ENCODE measurements around the gene TUBA4B. TPM values are rescaled to one million over a fixed set of nuclear protein-coding genes. Genes with fewer than 3 reads are reported as not detected.
A peak's percentile ranks its signal among the peaks of the same experiment; 100 is the strongest.

TUBA4B gene
- total and polyA plus RNA-seq, 9 donors, result 0.04 to 0.56 (median 0.17) TPM; not detected in 2

- no peak overlapping the region for H3K4me3 ChIP-seq (ENCODE audit: low read length)
Measured at GRCh38 chr2:219290381-219291171, 37.5 kb downstream of the TUBA4B start.

GRCh38 chr2:219291394-219291793 is 38.4 kb downstream of the TUBA4B start:
- Histone ChIP-seq H3K27me3 (ENCODE audit: control insufficient read depth, insufficient read depth, low read length) (no peaks in the 10 kb centered on the region), H3K4me3 (ENCODE audit: low read length) (no peak overlapping the region), H3K36me3 (ENCODE audit: control insufficient read depth, insufficient read depth, low read length) (peaks cover 7% of the 10 kb centered on the region), H3K9me3 (replicated peaks; ENCODE audit: control insufficient read depth, low read depth, low read length) (no peaks in the 10 kb centered on the region), H3K4me1 (ENCODE audit: control insufficient read depth, insufficient read depth, low read length) (peaks cover 45% of the 10 kb centered on the region), H3K27ac (ENCODE audit: low read length) (no peak overlapping the region)
- WGBS (ENCODE audit: insufficient coverage), result 33% methylated on average over 1 of the region's 7 CpGs
- DNase-seq, result no peak

More at GRCh38 chr2:219290381-219291171, 37.5 kb downstream of the TUBA4B start:
- H3K27me3 ChIP-seq (ENCODE audit: control insufficient read depth, insufficient read depth, low read length), result no peaks in the 10 kb centered on the region
- peaks cover 52% of the 10 kb centered on the region for H3K4me1 ChIP-seq (ENCODE audit: control insufficient read depth, insufficient read depth, low read length)
- H3K9me3 ChIP-seq (replicated peaks; ENCODE audit: control insufficient read depth, low read depth, low read length), result no peaks in the 10 kb centered on the region
- WGBS (ENCODE audit: insufficient coverage), result 66% methylated on average over 10 of the region's 16 CpGs
- H3K36me3 ChIP-seq (ENCODE audit: control insufficient read depth, insufficient read depth, low read length), result peaks cover 9% of the 10 kb centered on the region
- H3K27ac ChIP-seq (ENCODE audit: low read length), result peak overlapping the region; percentile 90
- no peak for DNase-seq

DNA sequence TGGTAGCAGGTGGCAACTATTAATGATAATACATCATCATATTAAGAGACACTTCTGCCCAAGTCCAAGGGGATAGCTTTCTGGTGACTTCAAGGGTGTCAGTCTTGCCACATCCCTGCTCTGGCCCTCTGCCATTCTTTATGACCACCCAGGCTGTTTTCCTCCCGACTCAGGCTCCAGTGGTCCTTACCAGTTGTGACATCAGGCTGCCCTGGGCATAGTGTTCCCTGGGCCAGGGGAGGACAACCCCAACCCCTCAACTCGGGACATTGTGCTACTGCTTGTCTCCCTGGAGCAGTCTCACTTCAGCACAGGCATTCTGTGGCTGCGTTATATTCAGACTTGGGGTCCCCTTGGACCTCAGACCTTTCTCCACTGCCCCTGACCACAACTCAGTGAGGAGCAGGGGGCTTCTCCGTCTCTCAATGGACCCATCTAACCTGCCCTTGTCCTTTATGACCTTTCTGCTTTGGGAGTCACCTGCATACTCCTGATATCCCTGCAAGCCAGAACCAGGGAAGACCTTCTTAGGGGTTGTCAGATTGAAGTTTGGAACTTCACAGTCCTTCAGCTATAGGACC is 39.0 kb downstream of the TUBA4B start:
- 59% methylated on average over 3 of the region's 4 CpGs for WGBS (ENCODE audit: insufficient coverage)
- H3K4me1 ChIP-seq (ENCODE audit: control insufficient read depth, insufficient read depth, low read length), result peaks cover 39% of the 10 kb centered on the region
- no peaks in the 10 kb centered on the region for H3K9me3 ChIP-seq (replicated peaks; ENCODE audit: control insufficient read depth, low read depth, low read length)
- DNase-seq, result no peak
- no peak overlapping the region for H3K4me3 ChIP-seq (ENCODE audit: low read length)
- no peak overlapping the region for H3K27ac ChIP-seq (ENCODE audit: low read length)
- H3K27me3 ChIP-seq (ENCODE audit: control insufficient read depth, insufficient read depth, low read length), result no peaks in the 10 kb centered on the region
- peaks cover under 1% of the 10 kb centered on the region for H3K36me3 ChIP-seq (ENCODE audit: control insufficient read depth, insufficient read depth, low read length)

- Histone ChIP-seq H3K27ac (ENCODE audit: low read length) (no peak overlapping the region), H3K36me3 (ENCODE audit: control insufficient read depth, insufficient read depth, low read length) (no peaks in the 10 kb centered on the region), H3K9me3 (replicated peaks; ENCODE audit: control insufficient read depth, low read depth, low read length) (no peaks in the 10 kb centered on the region), H3K27me3 (ENCODE audit: control insufficient read depth, insufficient read depth, low read length) (no peaks in the 10 kb centered on the region), H3K4me3 (ENCODE audit: low read length) (no peak overlapping the region), H3K4me1 (ENCODE audit: control insufficient read depth, insufficient read depth, low read length) (peaks cover 35% of the 10 kb centered on the region)
- WGBS (ENCODE audit: insufficient coverage), result no CpG with 5 or more reads among the region's 9 CpGs
- DNase-seq, result no peak
Measured at GRCh38 chr2:219292616-219293015, 39.6 kb downstream of the TUBA4B start.

- H3K27ac ChIP-seq (ENCODE audit: low read length), result peak overlapping the region; percentile 60
- H3K27me3 ChIP-seq (ENCODE audit: control insufficient read depth, insufficient read depth, low read length), result peaks cover 3% of the 10 kb centered on the region
- DNase-seq, result peak; percentile 44
- WGBS (ENCODE audit: insufficient coverage), result 45% methylated on average over 2 of the region's 5 CpGs
- H3K4me1 ChIP-seq (ENCODE audit: control insufficient read depth, insufficient read depth, low read length), result peaks cover 36% of the 10 kb centered on the region
- no peaks in the 10 kb centered on the region for H3K9me3 ChIP-seq (replicated peaks; ENCODE audit: control insufficient read depth, low read depth, low read length)
- H3K36me3 ChIP-seq (ENCODE audit: control insufficient read depth, insufficient read depth, low read length), result no peaks in the 10 kb centered on the region
- H3K4me3 ChIP-seq (ENCODE audit: low read length), result no peak overlapping the region
Measured at GRCh38 chr2:219293736-219294231, 40.7 kb downstream of the TUBA4B start.

DNA sequence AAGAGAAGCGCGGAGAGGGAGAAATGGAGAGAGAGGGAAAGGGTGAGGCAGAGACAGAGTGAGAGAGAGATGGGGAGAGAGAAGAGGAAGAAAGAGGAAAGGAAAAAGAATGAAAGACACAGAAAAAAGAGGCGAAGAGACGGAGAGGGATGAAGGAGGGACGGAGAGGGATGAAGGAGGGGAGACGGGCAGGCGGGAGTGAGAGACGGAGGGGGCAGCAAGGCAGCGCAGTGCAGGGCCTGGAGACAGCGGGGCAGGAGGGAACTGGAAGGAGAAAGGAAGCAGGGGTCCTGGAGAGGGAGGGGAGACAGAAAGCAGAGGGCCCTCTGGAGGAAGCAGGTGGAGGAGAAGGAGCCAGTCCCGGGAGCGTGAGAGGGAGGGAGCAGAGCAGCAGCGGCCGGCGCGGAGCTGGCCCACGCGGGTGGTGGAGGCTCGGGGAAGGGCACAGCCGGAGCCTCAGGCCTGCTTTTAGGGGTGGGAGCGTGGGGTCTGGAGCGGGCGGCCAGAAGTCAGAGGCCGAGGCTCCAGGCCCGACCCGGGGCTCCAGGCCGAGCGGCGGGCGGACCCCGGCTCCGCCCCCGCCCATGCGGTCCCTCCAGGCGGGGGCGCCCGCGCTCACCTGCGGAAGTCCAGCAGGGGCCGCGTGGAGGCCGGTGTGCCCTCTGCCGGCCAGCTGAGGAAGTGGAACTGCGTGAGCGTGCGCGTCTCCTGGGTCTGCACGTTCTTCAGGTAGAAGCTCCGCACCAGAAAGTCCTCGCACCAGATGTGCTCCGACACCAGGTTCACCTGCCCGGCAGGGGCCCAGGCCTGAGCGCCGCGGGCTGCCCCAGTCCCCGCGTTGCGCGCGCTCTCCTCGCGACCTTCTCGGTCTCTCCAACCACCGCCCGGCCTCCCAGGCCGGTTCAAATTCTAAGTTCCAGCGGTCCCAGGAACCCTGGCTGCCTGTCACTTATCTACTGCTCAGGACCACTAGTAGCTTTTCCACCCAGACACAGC is 41.6 kb downstream of the TUBA4B start:
- Histone ChIP-seq H3K36me3 (ENCODE audit: control insufficient read depth, insufficient read depth, low read length) (no peaks in the 10 kb centered on the region), H3K27ac (ENCODE audit: low read length) (peak overlapping the region; percentile 60), H3K9me3 (replicated peaks; ENCODE audit: control insufficient read depth, low read depth, low read length) (no peaks in the 10 kb centered on the region), H3K4me1 (ENCODE audit: control insufficient read depth, insufficient read depth, low read length) (peaks cover 30% of the 10 kb centered on the region), H3K4me3 (ENCODE audit: low read length) (peak overlapping the region; percentile 58), H3K27me3 (ENCODE audit: control insufficient read depth, insufficient read depth, low read length) (peaks cover 12% of the 10 kb centered on the region)
- 3% methylated on average over 67 of the region's 67 CpGs for WGBS (ENCODE audit: insufficient coverage)
- peak; percentile 90 for DNase-seq

DNA sequence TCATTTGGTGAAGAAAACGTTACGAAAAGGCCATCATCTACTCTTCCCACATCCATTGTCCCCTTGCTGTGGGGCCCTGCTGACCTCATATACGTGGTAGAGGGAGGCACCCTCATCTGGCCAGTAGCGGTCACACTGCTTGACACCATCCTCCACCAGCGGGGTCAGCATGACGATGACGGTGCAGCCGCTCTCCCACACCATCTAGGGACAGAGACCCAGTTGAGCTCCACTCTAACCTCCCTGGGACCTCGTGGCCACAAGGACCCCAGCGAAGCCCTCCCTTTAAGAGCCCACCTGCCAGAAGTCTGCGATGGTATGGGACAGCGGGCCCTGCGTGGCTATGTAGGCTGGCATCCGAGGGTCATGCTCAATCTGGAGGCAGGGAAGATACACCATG is 43.1 kb downstream of the TUBA4B start:
- Histone ChIP-seq H3K4me1 (ENCODE audit: control insufficient read depth, insufficient read depth, low read length) (peaks cover 19% of the 10 kb centered on the region), H3K9me3 (replicated peaks; ENCODE audit: control insufficient read depth, low read depth, low read length) (no peaks in the 10 kb centered on the region), H3K27me3 (ENCODE audit: control insufficient read depth, insufficient read depth, low read length) (peaks cover 25% of the 10 kb centered on the region), H3K4me3 (ENCODE audit: low read length) (no peak overlapping the region), H3K27ac (ENCODE audit: low read length) (no peak overlapping the region), H3K36me3 (ENCODE audit: control insufficient read depth, insufficient read depth, low read length) (no peaks in the 10 kb centered on the region)
- WGBS (ENCODE audit: insufficient coverage), result 88% methylated on average over 10 of the region's 14 CpGs
- DNase-seq, result peak; percentile 2

DNA sequence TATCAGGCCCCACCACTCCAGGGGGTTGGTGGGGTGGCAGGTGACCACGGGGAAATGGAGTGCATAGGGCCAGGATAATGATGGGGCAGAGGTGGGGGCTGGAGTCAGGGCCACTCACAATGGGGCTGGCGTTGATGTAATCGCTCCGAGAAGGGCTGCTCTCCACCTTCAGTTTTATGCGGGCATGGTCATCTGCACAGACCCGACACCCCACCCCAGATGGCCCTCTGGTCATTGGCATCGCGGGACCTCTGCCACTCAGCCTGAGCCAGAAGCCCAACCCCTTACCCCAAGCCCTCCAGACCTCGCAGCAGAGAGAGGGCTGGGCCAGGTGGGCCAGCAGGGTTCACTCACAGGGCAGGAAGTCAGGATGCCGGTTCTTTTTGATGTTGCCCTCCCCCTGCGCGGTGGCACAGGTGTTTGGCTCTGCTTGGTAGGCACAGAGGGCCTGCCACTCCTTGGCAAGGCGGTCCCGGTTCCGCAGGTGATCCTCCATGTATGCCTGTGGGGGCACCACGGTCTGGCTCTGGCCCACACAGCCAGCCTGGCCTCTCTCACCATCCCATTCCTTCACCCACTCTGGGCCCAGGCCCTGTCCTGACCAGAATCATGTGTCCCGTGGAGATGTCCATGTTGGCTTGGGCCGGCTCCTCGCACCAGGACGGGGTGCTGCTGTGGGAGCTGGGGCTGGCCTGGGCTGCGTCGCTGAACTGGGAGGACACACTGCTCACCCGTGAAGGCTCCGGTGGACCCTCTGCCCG is 43.8 kb downstream of the TUBA4B start:
- WGBS (ENCODE audit: insufficient coverage), result 85% methylated on average over 24 of the region's 25 CpGs
- no peak overlapping the region for H3K27ac ChIP-seq (ENCODE audit: low read length)
- no peaks in the 10 kb centered on the region for H3K36me3 ChIP-seq (ENCODE audit: control insufficient read depth, insufficient read depth, low read length)
- no peaks in the 10 kb centered on the region for H3K9me3 ChIP-seq (replicated peaks; ENCODE audit: control insufficient read depth, low read depth, low read length)
- H3K27me3 ChIP-seq (ENCODE audit: control insufficient read depth, insufficient read depth, low read length), result peaks cover 30% of the 10 kb centered on the region
- peak; percentile 3 for DNase-seq
- H3K4me3 ChIP-seq (ENCODE audit: low read length), result no peak overlapping the region
- H3K4me1 ChIP-seq (ENCODE audit: control insufficient read depth, insufficient read depth, low read length), result peaks cover 19% of the 10 kb centered on the region

- H3K27ac ChIP-seq (ENCODE audit: low read length), result no peak overlapping the region
- H3K4me1 ChIP-seq (ENCODE audit: control insufficient read depth, insufficient read depth, low read length), result peaks cover 19% of the 10 kb centered on the region
- no peaks in the 10 kb centered on the region for H3K9me3 ChIP-seq (replicated peaks; ENCODE audit: control insufficient read depth, low read depth, low read length)
- H3K27me3 ChIP-seq (ENCODE audit: control insufficient read depth, insufficient read depth, low read length), result peaks cover 40% of the 10 kb centered on the region
- no peaks in the 10 kb centered on the region for H3K36me3 ChIP-seq (ENCODE audit: control insufficient read depth, insufficient read depth, low read length)
- WGBS (ENCODE audit: insufficient coverage), result 83% methylated on average over 8 of the region's 14 CpGs
- H3K4me3 ChIP-seq (ENCODE audit: low read length), result no peak overlapping the region
- DNase-seq, result peak; percentile 4
Measured at GRCh38 chr2:219297766-219298456, 44.9 kb downstream of the TUBA4B start.

Data from muscle of leg (tissue), 11 donors.